Measurements from ENCODE around the gene C2orf68.
"Not testable (repeated sequence)": the region's sequence is repeated elsewhere in the genome, so short reads cannot be mapped to it uniquely, and the experiment has no call there.

Gene C2orf68

GRCh38 chr2:85598594-85599340 lies 13.1 kb downstream of the C2orf68 start:
- peaks cover 33% of the 10 kb centered on the region for H3K4me1 Mint-ChIP-seq (ENCODE audit: low read depth)
- no peaks in the 10 kb centered on the region for H3K9me3 Mint-ChIP-seq
- H3K36me3 Mint-ChIP-seq (ENCODE audit: low read depth), result peaks cover 17% of the 10 kb centered on the region
- H3K4me3 Mint-ChIP-seq, result no peak overlapping the region
- no peak overlapping the region for H3K27ac Mint-ChIP-seq
- H3K27me3 Mint-ChIP-seq (ENCODE audit: low read depth), result peaks cover 3% of the 10 kb centered on the region

GRCh38 chr2:85597241-85597640 lies 14.6 kb downstream of the C2orf68 start:
- Mint-ChIP-seq H3K27me3 (ENCODE audit: low read depth) (no peaks in the 10 kb centered on the region), H3K36me3 (ENCODE audit: low read depth) (peaks cover 15% of the 10 kb centered on the region), H3K9me3 (no peaks in the 10 kb centered on the region), H3K27ac (peak overlapping the region; percentile 31), H3K4me1 (ENCODE audit: low read depth) (peaks cover 29% of the 10 kb centered on the region), H3K4me3 (peak overlapping the region; percentile 100)

- Mint-ChIP-seq H3K9me3 (no peaks in the 10 kb centered on the region), H3K36me3 (ENCODE audit: low read depth) (peaks cover 15% of the 10 kb centered on the region), H3K4me1 (ENCODE audit: low read depth) (peaks cover 27% of the 10 kb centered on the region), H3K27me3 (ENCODE audit: low read depth) (no peaks in the 10 kb centered on the region), H3K27ac (peak overlapping the region; percentile 31), H3K4me3 (peak overlapping the region; percentile 100)
Measured at GRCh38 chr2:85596486-85597143, 15.3 kb downstream of the C2orf68 start.

GRCh38 chr2:85596026-85596333 lies 15.9 kb downstream of the C2orf68 start:
- peaks cover 26% of the 10 kb centered on the region for H3K4me1 Mint-ChIP-seq (ENCODE audit: low read depth)
- no peaks in the 10 kb centered on the region for H3K27me3 Mint-ChIP-seq (ENCODE audit: low read depth)
- H3K36me3 Mint-ChIP-seq (ENCODE audit: low read depth), result peaks cover 15% of the 10 kb centered on the region
- H3K9me3 Mint-ChIP-seq, result no peaks in the 10 kb centered on the region
- peak overlapping the region; percentile 100 for H3K4me3 Mint-ChIP-seq
- H3K27ac Mint-ChIP-seq, result peak overlapping the region; percentile 97

- no peaks in the 10 kb centered on the region for H3K27me3 Mint-ChIP-seq (ENCODE audit: low read depth)
- H3K4me3 Mint-ChIP-seq, result peak within 1 kb of the TSS; percentile 100
- H3K4me1 Mint-ChIP-seq (ENCODE audit: low read depth), result peaks cover 26% of the 10 kb centered on the region
- H3K36me3 Mint-ChIP-seq (ENCODE audit: low read depth), result peaks cover 17% of the 10 kb centered on the region
- peak within 1 kb of the TSS; percentile 97 for H3K27ac Mint-ChIP-seq
- H3K9me3 Mint-ChIP-seq, result no peaks in the 10 kb centered on the region
Measured at GRCh38 chr2:85595301-85596025, 16.4 kb downstream of the C2orf68 start, which contains the start of gene RNF181. RNF181 (plus strand) TSS chr2:85595745; CDS start chr2:85595764, 19 bp downstream.

GRCh38 chr2:85594715-85595300 lies 17.1 kb downstream of the C2orf68 start:
- Mint-ChIP-seq H3K36me3 (ENCODE audit: low read depth) (peaks cover 17% of the 10 kb centered on the region), H3K27ac (peak overlapping the region; percentile 97), H3K4me3 (peak overlapping the region; percentile 100), H3K9me3 (no peaks in the 10 kb centered on the region), H3K27me3 (ENCODE audit: low read depth) (no peaks in the 10 kb centered on the region), H3K4me1 (ENCODE audit: low read depth) (peaks cover 26% of the 10 kb centered on the region)

- no peaks in the 10 kb centered on the region for H3K9me3 Mint-ChIP-seq
- H3K27me3 Mint-ChIP-seq (ENCODE audit: low read depth), result no peaks in the 10 kb centered on the region
- H3K36me3 Mint-ChIP-seq (ENCODE audit: low read depth), result peaks cover 20% of the 10 kb centered on the region
- peak overlapping the region; percentile 10 for H3K4me3 Mint-ChIP-seq
- H3K27ac Mint-ChIP-seq, result no peak overlapping the region
- H3K4me1 Mint-ChIP-seq (ENCODE audit: low read depth), result peaks cover 32% of the 10 kb centered on the region
Measured at GRCh38 chr2:85593023-85593422, 18.8 kb downstream of the C2orf68 start.

- H3K9me3 Mint-ChIP-seq; H3K27ac Mint-ChIP-seq; H3K27me3 Mint-ChIP-seq (ENCODE audit: low read depth); H3K4me3 Mint-ChIP-seq: not testable (repeated sequence)
- Mint-ChIP-seq H3K36me3 (ENCODE audit: low read depth) (peaks cover 23% of the 10 kb centered on the region), H3K4me1 (ENCODE audit: low read depth) (peaks cover 36% of the 10 kb centered on the region)
Measured at GRCh38 chr2:85592299-85592698, 19.6 kb downstream of the C2orf68 start.

- Mint-ChIP-seq H3K9me3 (no peaks in the 10 kb centered on the region), H3K4me3 (no peak overlapping the region), H3K27ac (no peak overlapping the region), H3K27me3 (ENCODE audit: low read depth) (no peaks in the 10 kb centered on the region), H3K4me1 (ENCODE audit: low read depth) (peaks cover 29% of the 10 kb centered on the region), H3K36me3 (ENCODE audit: low read depth) (peaks cover 18% of the 10 kb centered on the region)
Measured at GRCh38 chr2:85591563-85591962, 20.3 kb downstream of the C2orf68 start.

GRCh38 chr2:85590950-85591349 lies 20.9 kb downstream of the C2orf68 start:
- Mint-ChIP-seq H3K27ac (no peak overlapping the region), H3K4me1 (ENCODE audit: low read depth) (peaks cover 28% of the 10 kb centered on the region), H3K36me3 (ENCODE audit: low read depth) (peaks cover 18% of the 10 kb centered on the region), H3K4me3 (no peak overlapping the region), H3K9me3 (no peaks in the 10 kb centered on the region), H3K27me3 (ENCODE audit: low read depth) (no peaks in the 10 kb centered on the region)

- Mint-ChIP-seq H3K27ac (no peak overlapping the region), H3K27me3 (ENCODE audit: low read depth) (no peaks in the 10 kb centered on the region), H3K4me3 (no peak overlapping the region), H3K36me3 (ENCODE audit: low read depth) (peaks cover 13% of the 10 kb centered on the region), H3K4me1 (ENCODE audit: low read depth) (peaks cover 31% of the 10 kb centered on the region), H3K9me3 (no peaks in the 10 kb centered on the region)
Measured at GRCh38 chr2:85589982-85590791, 21.7 kb downstream of the C2orf68 start.

- Mint-ChIP-seq H3K36me3 (ENCODE audit: low read depth) (peaks cover 12% of the 10 kb centered on the region), H3K4me1 (ENCODE audit: low read depth) (peaks cover 29% of the 10 kb centered on the region), H3K27me3 (ENCODE audit: low read depth) (no peaks in the 10 kb centered on the region)
Measured at GRCh38 chr2:85589181-85589580, 22.7 kb downstream of the C2orf68 start.

GRCh38 chr2:85588645-85589044 lies 23.2 kb downstream of the C2orf68 start:
- H3K36me3 Mint-ChIP-seq (ENCODE audit: low read depth), result peaks cover 10% of the 10 kb centered on the region
- H3K27ac Mint-ChIP-seq, result peak overlapping the region; percentile 13
- H3K27me3 Mint-ChIP-seq (ENCODE audit: low read depth), result no peaks in the 10 kb centered on the region
- H3K4me3 Mint-ChIP-seq, result no peak overlapping the region
- H3K9me3 Mint-ChIP-seq, result no peaks in the 10 kb centered on the region
- peaks cover 32% of the 10 kb centered on the region for H3K4me1 Mint-ChIP-seq (ENCODE audit: low read depth)

More at GRCh38 chr2:85589181-85589580, 22.7 kb downstream of the C2orf68 start:
- no peak overlapping the region for H3K27ac Mint-ChIP-seq
- H3K4me3 Mint-ChIP-seq, result no peak overlapping the region
- H3K9me3 Mint-ChIP-seq, result no peaks in the 10 kb centered on the region

GRCh38 chr2:85588236-85588635 lies 23.6 kb downstream of the C2orf68 start:
- H3K36me3 Mint-ChIP-seq (ENCODE audit: low read depth), result peaks cover 13% of the 10 kb centered on the region
- H3K4me1 Mint-ChIP-seq (ENCODE audit: low read depth), result peaks cover 34% of the 10 kb centered on the region
- H3K9me3 Mint-ChIP-seq, result no peaks in the 10 kb centered on the region
- no peak overlapping the region for H3K27ac Mint-ChIP-seq
- no peaks in the 10 kb centered on the region for H3K27me3 Mint-ChIP-seq (ENCODE audit: low read depth)
- H3K4me3 Mint-ChIP-seq, result no peak overlapping the region
